CD4-positive, alpha-beta T cell (primary cell): Measurements from ENCODE around the gene DROSHA. TPM values are rescaled to one million over a fixed set of nuclear protein-coding genes. Genes with fewer than 3 reads are reported as not detected.

Experiments
- ATAC-seq: fragments of 200-7000 bp; cut with Tn5 transposase; one replicate; pipeline ENCODE4 v1.10.0; 2022; ENCODE audit warnings: mild to moderate bottlenecking; ENCODE audit not compliant: poor library complexity
- CTCF ChIA-PET: fragments of 350-600 bp; sonication (Branson Sonifier 250); formaldehyde crosslinking; loops from one replicate; lab custom pipeline; 2021; ENCODE audit warnings: antibody characterized with exemption, inconsistent platforms; lab: Charles Lee
- POLR2A ChIA-PET: fragments of 350-600 bp; sonication (Branson Sonifier 250); formaldehyde crosslinking; loops from one replicate; lab custom pipeline; 2021; ENCODE audit warnings: antibody characterized with exemption, inconsistent platforms; lab: Charles Lee
- DNase-seq, 14 experiments: peaks; one replicate each; pipeline ENCODE4 v3.0.0-alpha.2; 2013 to 2020; ENCODE audit warnings: mixed read lengths in 2 of 14
- H3K27ac ChIP-seq, 2 donors: one replicate each; pipeline versions ENCODE4 v1.5.1 to v1.7.0; 2013; ENCODE audit warnings: low read length in 2 of 2, low read depth in 1 of 2, mild to moderate bottlenecking in 1 of 2
- H3K27me3 ChIP-seq, 2 experiments: 1 replicate in 1 of 2; 2 replicates in 1 of 2; pipeline versions ENCODE4 v1.6.1 to v1.7.0; 2013; ENCODE audit warnings: low read length in 2 of 2, control low read depth in 1 of 2, mild to moderate bottlenecking in 1 of 2, moderate library complexity in 1 of 2; ENCODE audit not compliant: insufficient read depth in 2 of 2, control insufficient read depth in 1 of 2
- H3K36me3 ChIP-seq: one replicate; pipeline ENCODE4 v1.6.1; 2013; ENCODE audit warnings: low read length, control low read depth; ENCODE audit not compliant: insufficient read depth
- H3K4me1 ChIP-seq: one replicate; pipeline ENCODE4 v1.6.1; 2013; ENCODE audit warnings: low read length, control low read depth; ENCODE audit not compliant: insufficient read depth
- H3K4me3 ChIP-seq: one replicate; pipeline ENCODE4 v1.5.1; 2013; ENCODE audit warnings: mild to moderate bottlenecking, low read length, moderate library complexity
- H3K9me3 ChIP-seq, 2 experiments: 1 replicate in 1 of 2; 2 replicates in 1 of 2; pipeline versions ENCODE4 v1.6.1 to v1.7.0; 2013; ENCODE audit warnings: low read length in 2 of 2, mild to moderate bottlenecking in 2 of 2, control low read depth in 1 of 2, moderate library complexity in 1 of 2; ENCODE audit not compliant: control insufficient read depth in 1 of 2, insufficient read depth in 1 of 2
- H3K27ac Mint-ChIP-seq: one replicate; pipeline ENCODE4 v1.8.0; 2020; ENCODE audit warnings: mixed read lengths
- H3K27me3 Mint-ChIP-seq: one replicate; pipeline ENCODE4 v1.8.0; 2021; ENCODE audit warnings: mixed read lengths
- H3K36me3 Mint-ChIP-seq: one replicate; pipeline ENCODE4 v1.8.0; 2021; ENCODE audit warnings: low read depth, mixed read lengths
- H3K4me1 Mint-ChIP-seq: one replicate; pipeline ENCODE4 v1.8.0; 2021; ENCODE audit warnings: low read depth, mixed read lengths
- H3K4me3 Mint-ChIP-seq: one replicate; pipeline ENCODE4 v1.8.0; 2020; ENCODE audit warnings: mild to moderate bottlenecking, mixed read lengths
- H3K9me3 Mint-ChIP-seq: one replicate; pipeline ENCODE4 v1.8.0; 2020; ENCODE audit warnings: mixed read lengths
- CTCF ChIP-seq: fragments of 200-600 bp; IDR thresholded peaks from one replicate; pipeline ENCODE4 v1.8.0; 2022; ENCODE audit warnings: antibody characterized with exemption, mild to moderate bottlenecking
- intact Hi-C, 2 experiments: fragments of 100-400 bp; cut with DNase I in 1 of 2; cut with micrococcal nuclease in 1 of 2; formaldehyde crosslinking; loops; one replicate each; pipeline versions ENCODE4 v1.15.1 to v1.9.0; 2023 to 2025; cut with DNase I, micrococcal nuclease
- total RNA-seq, 174 experiments: library from RNA in 2 of 174; stranded (reverse) in 2 of 174; gene quantifications; one replicate each; pipeline ENCODE4 v1.2.3 and lab custom pipeline; 2021 to 2026

Gene DROSHA
- total RNA-seq, 2 experiments from 2014 or later: 28.8 to 38.1 TPM

GRCh38 chr5:31427724-31428309 lies 104.1 kb downstream of the DROSHA start:
- H3K27me3 Mint-ChIP-seq: no peaks in the 10 kb centered on the region
- intact Hi-C loops: no loop called here
- H3K4me3 ChIP-seq: no peak overlapping the region
- no peak overlapping the region for H3K27ac Mint-ChIP-seq
- no peak overlapping the region for H3K27ac ChIP-seq
- ATAC-seq (no peak), DNase-seq (no peak)
- H3K9me3 Mint-ChIP-seq: no peaks in the 10 kb centered on the region
- no peak for TF ChIP-seq CTCF
- peaks cover 5% of the 10 kb centered on the region for H3K4me1 Mint-ChIP-seq
- H3K4me3 Mint-ChIP-seq: no peak overlapping the region
- POLR2A ChIA-PET: no interaction called here
- CTCF ChIA-PET: no interaction called here
- peaks cover 40% of the 10 kb centered on the region for H3K36me3 ChIP-seq
- H3K36me3 Mint-ChIP-seq: peaks cover 87% of the 10 kb centered on the region
- no peaks in the 10 kb centered on the region for H3K9me3 ChIP-seq
- no peaks in the 10 kb centered on the region for H3K4me1 ChIP-seq
- H3K27me3 ChIP-seq: no peaks in the 10 kb centered on the region

- DNase-seq (no peak), ATAC-seq (no peak)
- intact Hi-C loops: no loop called here
- no peaks in the 10 kb centered on the region for H3K27me3 Mint-ChIP-seq
- POLR2A ChIA-PET: no interaction called here
- Histone ChIP-seq H3K27me3 (no peaks in the 10 kb centered on the region), H3K4me1 (no peaks in the 10 kb centered on the region), H3K36me3 (peaks cover 47% of the 10 kb centered on the region), H3K4me3 (no peak overlapping the region), H3K27ac (no peak overlapping the region), H3K9me3 (no peaks in the 10 kb centered on the region)
- H3K27ac Mint-ChIP-seq: no peak overlapping the region
- CTCF ChIA-PET: no interaction called here
- H3K4me1 Mint-ChIP-seq: peaks cover 5% of the 10 kb centered on the region
- TF ChIP-seq CTCF: no peak
- H3K4me3 Mint-ChIP-seq: no peak overlapping the region
- peaks cover 89% of the 10 kb centered on the region for H3K36me3 Mint-ChIP-seq
- H3K9me3 Mint-ChIP-seq: no peaks in the 10 kb centered on the region
Observed at GRCh38 chr5:31427013-31427723, 104.7 kb downstream of the DROSHA start.

GRCh38 chr5:31421806-31422586 lies 109.9 kb downstream of the DROSHA start:
- TF ChIP-seq CTCF: no peak
- Mint-ChIP-seq H3K27me3 (no peaks in the 10 kb centered on the region), H3K4me3 (no peak overlapping the region), H3K9me3 (no peaks in the 10 kb centered on the region), H3K36me3 (peaks cover 69% of the 10 kb centered on the region), H3K27ac (no peak overlapping the region), H3K4me1 (no peaks in the 10 kb centered on the region)
- H3K9me3 ChIP-seq: no peaks in the 10 kb centered on the region
- no peaks in the 10 kb centered on the region for H3K27me3 ChIP-seq
- intact Hi-C loops: no loop called here
- H3K27ac ChIP-seq: no peak overlapping the region
- no peak overlapping the region for H3K4me3 ChIP-seq
- POLR2A ChIA-PET: no interaction called here
- DNase-seq: no peak
- H3K36me3 ChIP-seq: peaks cover 65% of the 10 kb centered on the region
- ATAC-seq: no peak
- CTCF ChIA-PET: no interaction called here
- no peaks in the 10 kb centered on the region for H3K4me1 ChIP-seq
